Right atrium auricular region (tissue), 2 donors: Measurements from ENCODE around the gene URB1. TPM values are rescaled to one million over a fixed set of nuclear protein-coding genes. Genes with fewer than 3 reads are reported as not detected.

Source experiments
- DNase-seq: peaks from one replicate; pipeline ENCODE4 v3.0.0-alpha.2; 2019; ENCODE audit warnings: low spot score
- H3K27ac ChIP-seq, 2 donors: fragments of 200-600 bp; sonication (generic); 1 replicate in 1 of 2; 2 replicates in 1 of 2; pipeline ENCODE4 v1.5.1; 2016 to 2019
- H3K27me3 ChIP-seq, 2 donors: fragments of 200-600 bp; sonication (generic); one replicate each; pipeline versions ENCODE4 v1.5.1 to v1.6.0; 2017 to 2019
- H3K36me3 ChIP-seq: fragments of 200-600 bp; sonication (generic); one replicate; pipeline ENCODE4 v1.5.1; 2016
- H3K4me1 ChIP-seq, 2 donors: fragments of 200-600 bp; sonication (generic); one replicate each; pipeline versions ENCODE4 v1.5.1 to v1.6.0; 2017 to 2019
- H3K4me3 ChIP-seq, 2 donors: fragments of 200-600 bp; sonication (generic); 1 replicate in 1 of 2; 2 replicates in 1 of 2; pipeline ENCODE4 v1.5.1; 2017 to 2019; ENCODE audit warnings: mild to moderate bottlenecking in 1 of 2, moderate library complexity in 1 of 2
- H3K9me3 ChIP-seq, 2 donors: fragments of 200-600 bp; sonication (generic); one replicate each; pipeline ENCODE4 v1.5.1; 2019
- total RNA-seq, 2 donors: library from RNA; depleted of rRNA; stranded (reverse); fragments of >200 nt; gene quantifications; one replicate each; pipeline ENCODE4 v1.1.0, GENCODE V29; 2016
- TF ChIP-seq, protein P1 (sequence below), 2 donors: fragments of 200-600 bp; sonication (generic); IDR thresholded peaks; one replicate each; pipeline ENCODE4 v1.5.1; 2019; ENCODE audit warnings: antibody characterized with exemption in 2 of 2

The URB1 gene
- total RNA-seq, 2 donors from 2014 or later = 8.6 to 12.2 TPM

DNA sequence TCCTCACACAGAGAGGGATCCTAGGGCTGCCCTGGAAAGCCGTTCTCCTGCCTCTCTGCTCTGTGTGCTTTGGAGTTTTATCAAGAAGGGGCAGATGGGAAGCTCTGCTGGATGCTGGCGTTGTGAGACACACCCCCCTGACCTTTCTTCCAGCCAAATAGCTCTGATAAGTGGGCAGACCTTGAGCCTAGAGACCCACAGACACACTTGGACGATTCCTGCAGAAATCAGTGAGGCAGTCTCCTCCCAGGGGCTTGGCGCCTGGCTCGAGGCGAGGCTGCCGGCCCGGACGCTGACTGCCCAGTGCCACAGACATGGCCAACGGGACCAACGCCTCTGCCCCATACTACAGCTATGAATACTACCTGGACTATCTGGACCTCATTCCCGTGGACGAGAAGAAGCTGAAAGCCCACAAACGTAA lies 94.1 kb downstream of the URB1 start, which contains the start of gene MRAP:
MRAP (plus strand) TSS at position 198 of the 424 bp plus-strand sequence; CDS start at position 315, 117 bp downstream.
- TF ChIP-seq, protein P1, sequence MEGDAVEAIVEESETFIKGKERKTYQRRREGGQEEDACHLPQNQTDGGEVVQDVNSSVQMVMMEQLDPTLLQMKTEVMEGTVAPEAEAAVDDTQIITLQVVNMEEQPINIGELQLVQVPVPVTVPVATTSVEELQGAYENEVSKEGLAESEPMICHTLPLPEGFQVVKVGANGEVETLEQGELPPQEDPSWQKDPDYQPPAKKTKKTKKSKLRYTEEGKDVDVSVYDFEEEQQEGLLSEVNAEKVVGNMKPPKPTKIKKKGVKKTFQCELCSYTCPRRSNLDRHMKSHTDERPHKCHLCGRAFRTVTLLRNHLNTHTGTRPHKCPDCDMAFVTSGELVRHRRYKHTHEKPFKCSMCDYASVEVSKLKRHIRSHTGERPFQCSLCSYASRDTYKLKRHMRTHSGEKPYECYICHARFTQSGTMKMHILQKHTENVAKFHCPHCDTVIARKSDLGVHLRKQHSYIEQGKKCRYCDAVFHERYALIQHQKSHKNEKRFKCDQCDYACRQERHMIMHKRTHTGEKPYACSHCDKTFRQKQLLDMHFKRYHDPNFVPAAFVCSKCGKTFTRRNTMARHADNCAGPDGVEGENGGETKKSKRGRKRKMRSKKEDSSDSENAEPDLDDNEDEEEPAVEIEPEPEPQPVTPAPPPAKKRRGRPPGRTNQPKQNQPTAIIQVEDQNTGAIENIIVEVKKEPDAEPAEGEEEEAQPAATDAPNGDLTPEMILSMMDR (IDR thresholded peaks at IDR 0.05) = no peak

DNA sequence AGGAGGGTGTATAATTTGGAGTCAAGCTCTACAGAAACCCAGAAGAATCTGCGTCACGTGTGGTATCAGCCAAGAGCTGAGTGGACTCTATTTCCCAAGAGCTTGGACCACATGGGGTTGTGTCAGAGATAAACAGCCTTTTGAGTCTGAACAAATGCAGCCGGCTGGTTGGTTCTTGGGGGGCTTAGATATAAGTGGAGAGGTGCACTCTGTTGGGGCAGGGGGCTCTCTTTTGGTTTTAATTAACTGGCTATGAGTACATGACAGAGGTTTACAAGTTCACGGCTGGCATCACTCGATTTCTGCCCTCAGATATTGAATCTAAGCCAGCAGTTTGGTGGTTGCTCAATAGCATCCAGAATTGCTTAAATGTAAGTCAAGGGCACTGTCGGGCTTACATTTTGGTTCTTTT lies 94.7 kb downstream of the URB1 start:
- Histone ChIP-seq H3K4me3 (no peak overlapping the region), H3K27ac (no peak overlapping the region), H3K27me3 (no peaks in the 10 kb centered on the region), H3K36me3 (no peaks in the 10 kb centered on the region), H3K4me1 (no peaks in the 10 kb centered on the region), H3K9me3 (no peaks in the 10 kb centered on the region)
- peak; percentile 75 for DNase-seq
- TF ChIP-seq, protein P1 (IDR thresholded peaks at IDR 0.05) = no peak

More for the DNA sequence above, 94.1 kb downstream of the URB1 start, which contains the start of gene MRAP:
- no peaks in the 10 kb centered on the region for H3K27me3 ChIP-seq
- no peaks in the 10 kb centered on the region for H3K36me3 ChIP-seq
- no peak within 1 kb of the TSS for H3K4me3 ChIP-seq
- H3K9me3 ChIP-seq = no peaks in the 10 kb centered on the region
- DNase-seq = no peak
- no peaks in the 10 kb centered on the region for H3K4me1 ChIP-seq
- no peak within 1 kb of the TSS for H3K27ac ChIP-seq

GRCh38 chr21:32297449-32297848 lies 95.4 kb downstream of the URB1 start:
- Histone ChIP-seq H3K4me3 (no peak overlapping the region), H3K9me3 (no peaks in the 10 kb centered on the region), H3K4me1 (no peaks in the 10 kb centered on the region), H3K27ac (no peak overlapping the region), H3K36me3 (no peaks in the 10 kb centered on the region), H3K27me3 (no peaks in the 10 kb centered on the region)
- TF ChIP-seq, protein P1 (IDR thresholded peaks at IDR 0.05) = no peak
- no peak for DNase-seq

GRCh38 chr21:32285476-32285875 lies 107.3 kb downstream of the URB1 start:
- TF ChIP-seq, protein P1 (IDR thresholded peaks at IDR 0.05) = no peak
- no peaks in the 10 kb centered on the region for H3K4me1 ChIP-seq
- no peaks in the 10 kb centered on the region for H3K36me3 ChIP-seq
- H3K27me3 ChIP-seq = no peaks in the 10 kb centered on the region
- H3K4me3 ChIP-seq = no peak overlapping the region
- H3K27ac ChIP-seq = no peak overlapping the region
- DNase-seq = no peak
- H3K9me3 ChIP-seq = no peaks in the 10 kb centered on the region

DNA sequence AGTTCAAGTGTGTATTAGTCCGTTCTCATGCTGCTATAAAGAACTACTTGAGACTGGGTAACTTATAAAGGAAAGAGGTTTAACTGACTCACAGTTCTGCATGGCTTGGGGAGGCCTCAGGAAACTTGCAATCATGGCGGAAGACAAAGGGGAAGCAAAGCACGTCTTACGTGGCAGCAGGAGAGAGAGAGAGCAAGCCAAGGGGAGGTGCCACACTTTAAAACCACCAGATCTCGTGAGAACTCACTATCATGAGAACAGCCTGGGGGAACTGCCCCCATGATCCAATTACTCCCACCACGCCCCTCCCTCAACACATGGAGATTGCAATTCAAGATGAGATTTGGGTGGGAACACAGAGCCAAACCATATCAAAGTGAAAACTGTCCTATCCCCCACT lies 109.8 kb downstream of the URB1 start:
- Histone ChIP-seq H3K4me1 (peaks cover 0 to 17% of the 10 kb centered on the region in 2 donors), H3K36me3 (no peaks in the 10 kb centered on the region), H3K27ac (no peak overlapping the region), H3K4me3 (no peak overlapping the region), H3K27me3 (no peaks in the 10 kb centered on the region), H3K9me3 (no peaks in the 10 kb centered on the region)
- TF ChIP-seq, protein P1 (IDR thresholded peaks at IDR 0.05) = no peak
- DNase-seq = no peak

- no peak overlapping the region for H3K4me3 ChIP-seq
- H3K9me3 ChIP-seq = no peaks in the 10 kb centered on the region
- no peak for DNase-seq
- H3K27ac ChIP-seq = no peak overlapping the region
- no peaks in the 10 kb centered on the region for H3K27me3 ChIP-seq
- H3K4me1 ChIP-seq = peaks cover 0 to 19% of the 10 kb centered on the region in 2 donors
- H3K36me3 ChIP-seq = no peaks in the 10 kb centered on the region
- TF ChIP-seq, protein P1 (IDR thresholded peaks at IDR 0.05) = no peak
Observed at GRCh38 chr21:32281531-32281930, 111.3 kb downstream of the URB1 start.
